ENCODE results near the gene VAV2. TPM values are rescaled to one million over a fixed set of nuclear protein-coding genes. Genes with fewer than 3 reads are reported as not detected.

VAV2 gene
- total and polyA plus RNA-seq, 12 donors: 3.3 to 96.2 (median 31.2) TPM

- peak overlapping the region in 1 of 5 donors; percentile 8 for H3K27ac ChIP-seq
These were observed 170.3 kb downstream of the VAV2 start for GRCh38 chr9:133821601-133822429.

GRCh38 chr9:133819923-133820322, 172.2 kb downstream of the VAV2 start:
- Histone ChIP-seq H3K4me1 (replicated peaks in 1 of 2) (no peaks in the 10 kb centered on the region), H3K27me3 (no peaks in the 10 kb centered on the region), H3K27ac (no peak overlapping the region), H3K36me3 (replicated peaks in 1 of 2) (no peaks in the 10 kb centered on the region), H3K4me3 (no peak overlapping the region), H3K9me3 (replicated peaks in 1 of 3) (no peaks in the 10 kb centered on the region)
- 93 to 95% (median 93%) methylated on average over 5 of the region's 5 CpGs for WGBS, 4 donors
- DNase-seq: no peak
- intact Hi-C loops (cut with DNase I): no loop called here
- TF ChIP-seq CTCF (IDR thresholded peaks at IDR 0.05) (no peak), POLR2A (IDR thresholded peaks at IDR 0.05) (no peak)

More at GRCh38 chr9:133821601-133822429, 170.3 kb downstream of the VAV2 start:
- Histone ChIP-seq H3K36me3 (replicated peaks in 1 of 2) (no peaks in the 10 kb centered on the region), H3K27me3 (no peaks in the 10 kb centered on the region), H3K9me3 (replicated peaks in 1 of 3) (no peaks in the 10 kb centered on the region), H3K4me1 (replicated peaks in 1 of 2) (peaks cover 0 to 13% of the 10 kb centered on the region in 2 donors), H3K4me3 (no peak overlapping the region)
- WGBS, 4 donors: 84 to 87% (median 84%) methylated on average over 15 to 26 of the region's 26 CpGs
- intact Hi-C loops (cut with DNase I): no loop called here
- peak in 1 of 7 donors; percentile 73 for DNase-seq
- TF ChIP-seq CTCF (IDR thresholded peaks at IDR 0.05) (no peak), POLR2A (IDR thresholded peaks at IDR 0.05) (no peak)

GRCh38 chr9:133818444-133818843, 173.7 kb downstream of the VAV2 start:
- intact Hi-C loops (cut with DNase I): no loop called here
- Histone ChIP-seq H3K4me3 (no peak overlapping the region), H3K9me3 (replicated peaks in 1 of 3) (no peaks in the 10 kb centered on the region), H3K4me1 (replicated peaks in 1 of 2) (no peaks in the 10 kb centered on the region), H3K36me3 (replicated peaks in 1 of 2) (no peaks in the 10 kb centered on the region), H3K27me3 (no peaks in the 10 kb centered on the region), H3K27ac (no peak overlapping the region)
- no peak for TF ChIP-seq POLR2A (IDR thresholded peaks at IDR 0.05)
- TF ChIP-seq CTCF (IDR thresholded peaks at IDR 0.05): no peak
- no peak for DNase-seq
- 73 to 94% (median 85%) methylated on average over 3 of the region's 3 CpGs for WGBS, 4 donors

- Histone ChIP-seq H3K9me3 (replicated peaks in 1 of 3) (no peaks in the 10 kb centered on the region), H3K27ac (no peak overlapping the region), H3K36me3 (replicated peaks in 1 of 2) (no peaks in the 10 kb centered on the region), H3K4me3 (no peak overlapping the region), H3K4me1 (replicated peaks in 1 of 2) (no peaks in the 10 kb centered on the region), H3K27me3 (no peaks in the 10 kb centered on the region)
- 73 to 96% (median 96%) methylated on average over 9 of the region's 9 CpGs for WGBS, 4 donors
- TF ChIP-seq POLR2A (IDR thresholded peaks at IDR 0.05): no peak
- TF ChIP-seq CTCF (IDR thresholded peaks at IDR 0.05): no peak
- intact Hi-C loops (cut with DNase I): no loop called here
- DNase-seq: no peak
These were observed 176.3 kb downstream of the VAV2 start for GRCh38 chr9:133815781-133816180.

All from adrenal gland (tissue), 12 donors.